Epidermal melanocyte (primary cell): ENCODE data around the gene WFIKKN2.
"Not testable (repeated sequence)": the region's sequence is repeated elsewhere in the genome, so short reads cannot be mapped to it uniquely, and the experiment has no call there.

Experiments used
- DNase-seq: peaks from one replicate; pipeline ENCODE4 v3.0.0; 2011; ENCODE audit warnings: low spot score; ENCODE audit not compliant: insufficient read length

The WFIKKN2 gene

GRCh38 chr17:50875074-50875473, 39.7 kb downstream of the WFIKKN2 start:
- no peak for DNase-seq

GRCh38 chr17:50877042-50877441, 41.7 kb downstream of the WFIKKN2 start:
- not testable (repeated sequence) for DNase-seq

- DNase-seq: no peak
These were observed 42.5 kb downstream of the WFIKKN2 start for GRCh38 chr17:50877838-50878237.

GRCh38 chr17:50879086-50879485, 43.7 kb downstream of the WFIKKN2 start:
- DNase-seq: no peak

GRCh38 chr17:50881182-50881581, 45.8 kb downstream of the WFIKKN2 start:
- DNase-seq: no peak

GRCh38 chr17:50882851-50883250, 47.5 kb downstream of the WFIKKN2 start:
- no peak for DNase-seq

GRCh38 chr17:50883850-50884438, 48.6 kb downstream of the WFIKKN2 start:
- no peak for DNase-seq

- DNase-seq: no peak
These were observed 49.3 kb downstream of the WFIKKN2 start for GRCh38 chr17:50884439-50885311.

- no peak for DNase-seq
These were observed 52.4 kb downstream of the WFIKKN2 start for GRCh38 chr17:50887705-50888245.

GRCh38 chr17:50889528-50890118, 54.2 kb downstream of the WFIKKN2 start:
- no peak for DNase-seq

- no peak for DNase-seq
These were observed 55.5 kb downstream of the WFIKKN2 start for GRCh38 chr17:50890675-50891516.

- DNase-seq: no peak
These were observed 56.2 kb downstream of the WFIKKN2 start for GRCh38 chr17:50891577-50891989.
